Measurements from ENCODE around the gene TEX26. TPM values are rescaled to one million over a fixed set of nuclear protein-coding genes. Genes with fewer than 3 reads are reported as not detected.

The TEX26 gene
- total and polyA plus RNA-seq, 2 of the 4 experiments (the other 2 are of a cell fraction): not detected

GRCh38 chr13:30918662-30919405 lies 13.6 kb upstream of the TEX26 start:
- no peak overlapping the region for H2BK5ac ChIP-seq (ENCODE audit: low read depth, low read length, poor library complexity, severe bottlenecking)
- ChIA-PET CTCF (no interaction called here), POLR2A (ENCODE audit: unreplicated experiment) (no interaction called here)
- H4K20me1 ChIP-seq (ENCODE audit: insufficient read depth, low read length): no peaks in the 10 kb centered on the region
- no peaks in the 10 kb centered on the region for H3K9me1 ChIP-seq (ENCODE audit: insufficient read depth, low read length)
- TF ChIP-seq RAD21 (IDR thresholded peaks at IDR 0.05; ENCODE audit: low read length) (no peak), RFX5 (IDR thresholded peaks at IDR 0.05; ENCODE audit: low read depth, low read length) (no peak), CHD1 (IDR thresholded peaks at IDR 0.05; ENCODE audit: low read depth, low read length) (no peak), ELK1 (IDR thresholded peaks at IDR 0.05; ENCODE audit: borderline replicate concordance, low read depth, low read length) (no peak), FOS (IDR thresholded peaks at IDR 0.05; ENCODE audit: low read depth, low read length) (no peak), POLR2A (IDR thresholded peaks at IDR 0.05; ENCODE audit: low read depth, low read length) (no peak), MXI1 (IDR thresholded peaks at IDR 0.05; ENCODE audit: borderline replicate concordance, low read depth, low read length) (no peak), CEBPB (IDR thresholded peaks at IDR 0.05; ENCODE audit: low read depth, low read length) (no peak), RCOR1 (IDR thresholded peaks at IDR 0.05; ENCODE audit: insufficient replicate concordance, low read length) (no peak), NFE2L2 (IDR thresholded peaks at IDR 0.05; ENCODE audit: low read depth, low read length) (no peak), MAZ (IDR thresholded peaks at IDR 0.05; ENCODE audit: borderline replicate concordance, low read depth, low read length) (no peak), SMC3 (IDR thresholded peaks at IDR 0.05; ENCODE audit: low read depth, low read length) (no peak), BHLHE40 (IDR thresholded peaks at IDR 0.05; ENCODE audit: low read depth, low read length) (no peak)
- ATAC-seq (ENCODE audit: low read depth) (no peak), DNase-seq (no peak)
- H3K18ac ChIP-seq (ENCODE audit: low read depth, low read length): no peak overlapping the region
- in situ Hi-C loops (cut with MboI; ENCODE audit: low sequenced_read_pairs): no loop called here
- no CpG with 5 or more reads among the region's 6 CpGs for WGBS, 2 experiments (ENCODE audit: extremely low coverage in 2 of 2, insufficient read length in 1 of 2)
- no peak overlapping the region for H2BK120ac ChIP-seq (ENCODE audit: low read depth, low read length)
- no peak overlapping the region for H3K14ac ChIP-seq (replicated peaks; ENCODE audit: low read depth, low read length)
- no peak overlapping the region for H2AK5ac ChIP-seq (ENCODE audit: low read depth, low read length)
- dilution Hi-C loops (cut with HindIII; ENCODE audit: low sequenced_read_pairs, unreplicated experiment): no loop called here
- no peak overlapping the region for H3K4me3 ChIP-seq (ENCODE audit: insufficient read depth, low read depth, low read length)
- peaks cover 3% of the 10 kb centered on the region; the same call in 1 of the 2 replicates for H3K27me3 ChIP-seq (ENCODE audit: control insufficient read depth, insufficient read depth, low read length)
- H4K5ac ChIP-seq (ENCODE audit: low read depth, low read length): no peak overlapping the region
- no peaks in the 10 kb centered on the region for H3K36me3 ChIP-seq (ENCODE audit: control insufficient read depth, insufficient read depth, low read length)
- H3K27ac ChIP-seq (ENCODE audit: insufficient read depth, low read length): no peak overlapping the region
- H3K4me1 ChIP-seq (ENCODE audit: control insufficient read depth, insufficient read depth, low read length): no peaks in the 10 kb centered on the region
- H3K4me2 ChIP-seq (ENCODE audit: low read depth, low read length): no peak overlapping the region
- no peaks in the 10 kb centered on the region for H3K9me3 ChIP-seq (ENCODE audit: control insufficient read depth, insufficient read depth, low read length)
- no peak overlapping the region for H3K9ac ChIP-seq (ENCODE audit: low read depth, low read length)
- H3K4ac ChIP-seq (ENCODE audit: low read depth, low read length): no peak overlapping the region
- intact Hi-C loops (cut with micrococcal nuclease): loop anchor here (5.0 kb wide), 1 partner anchor 43 kb away; no protein-coding TSS in a partner anchor
- H2BK20ac ChIP-seq (ENCODE audit: low read depth, low read length): no peak overlapping the region
- no peaks in the 10 kb centered on the region for H3K79me1 ChIP-seq (ENCODE audit: low read depth in 1 of 2, low read length in 2 of 2)
- H2AFZ ChIP-seq (replicated peaks; ENCODE audit: low read length, poor library complexity): no peak overlapping the region
- H4K91ac ChIP-seq (ENCODE audit: insufficient read depth, low read depth, low read length): no peak overlapping the region
- H2AK9ac ChIP-seq (replicated peaks; ENCODE audit: low read depth, low read length, poor library complexity): no peak overlapping the region
- no TSS peak for BruUV-seq (replicated peaks)
- no peak overlapping the region for H3K56ac ChIP-seq (ENCODE audit: extremely low read depth, insufficient read depth, low read length)
- H3K23ac ChIP-seq (ENCODE audit: low read depth, low read length): no peak overlapping the region
- no peak overlapping the region for H2BK15ac ChIP-seq (ENCODE audit: low read depth, low read length)
- no peak overlapping the region for H4K8ac ChIP-seq (ENCODE audit: low read depth in 2 of 2, low read length in 2 of 2)

All from IMR-90 (cell line).